Measurements from ENCODE around the gene CENPM. TPM values are rescaled to one million over a fixed set of nuclear protein-coding genes. Genes with fewer than 3 reads are reported as not detected.
A peak's percentile ranks its signal among the peaks of the same experiment; 100 is the strongest.

The CENPM gene
- total and polyA plus RNA-seq, 10 of the 15 experiments (the other 5 are each of a cell fraction or from before 2014, with no cell fraction given): 36.7 to 212 (median 74.7) TPM

DNA sequence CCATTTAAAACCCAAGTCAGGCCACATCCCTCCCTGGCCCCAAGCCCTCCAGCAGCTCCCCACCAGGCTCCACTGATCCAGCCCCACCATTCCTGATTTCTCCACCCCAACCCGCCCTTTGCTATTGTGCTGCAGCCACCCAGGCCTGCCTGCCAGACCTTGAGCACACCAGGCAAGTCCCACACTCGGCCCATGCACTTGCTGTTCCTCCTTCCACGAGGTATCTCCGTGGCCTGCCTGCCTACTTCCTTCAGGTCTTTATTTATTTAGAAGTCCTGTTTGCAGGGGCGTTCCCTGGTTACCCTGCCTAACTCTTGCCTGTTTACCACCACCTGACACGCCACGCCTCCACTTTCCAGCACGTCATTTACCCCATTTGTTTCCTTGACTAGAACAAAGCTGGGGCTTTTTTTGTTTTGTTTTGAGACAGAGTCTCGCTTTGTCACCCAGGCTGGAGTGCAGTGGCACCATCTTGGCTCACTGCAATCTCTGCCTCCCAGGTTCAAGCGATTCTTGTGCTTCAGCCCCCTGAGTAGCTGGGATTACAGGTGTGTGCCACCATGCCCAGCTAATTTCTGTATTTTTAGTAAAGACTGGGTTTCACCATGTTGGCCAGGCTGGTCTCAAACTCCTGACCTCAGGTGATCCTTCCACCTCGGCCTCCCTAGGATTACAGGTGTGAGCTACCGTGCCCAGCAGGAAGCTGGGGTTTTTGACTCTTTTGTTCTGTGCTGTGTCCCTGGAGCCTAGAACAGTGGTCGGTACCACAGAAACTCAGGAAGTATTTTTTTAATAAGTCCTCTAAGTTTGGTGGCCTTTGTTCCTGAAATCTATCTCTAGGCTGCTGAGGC is 6.7 kb downstream of the CENPM start (continued):
- TF ChIP-seq TCF12 (IDR thresholded peaks at IDR 0.05; ENCODE audit: low read depth, low read length): peak; percentile 49; the same call in 1 of the 2 replicates
- TF ChIP-seq IRF4 (IDR thresholded peaks at IDR 0.05; ENCODE audit: low read depth, low read length): peak; percentile 10; the same call in 1 of the 2 replicates
- no peak for TF ChIP-seq HCFC1 (IDR thresholded peaks at IDR 0.05; ENCODE audit: low read length)
- TF ChIP-seq MXI1 (IDR thresholded peaks at IDR 0.05; ENCODE audit: low read depth, low read length): peak; percentile 96
- peak; percentile 45; the same call in 1 of the 2 replicates for TF ChIP-seq BCL11A (IDR thresholded peaks at IDR 0.05; ENCODE audit: low read depth, low read length)
- TF ChIP-seq, protein P1, sequence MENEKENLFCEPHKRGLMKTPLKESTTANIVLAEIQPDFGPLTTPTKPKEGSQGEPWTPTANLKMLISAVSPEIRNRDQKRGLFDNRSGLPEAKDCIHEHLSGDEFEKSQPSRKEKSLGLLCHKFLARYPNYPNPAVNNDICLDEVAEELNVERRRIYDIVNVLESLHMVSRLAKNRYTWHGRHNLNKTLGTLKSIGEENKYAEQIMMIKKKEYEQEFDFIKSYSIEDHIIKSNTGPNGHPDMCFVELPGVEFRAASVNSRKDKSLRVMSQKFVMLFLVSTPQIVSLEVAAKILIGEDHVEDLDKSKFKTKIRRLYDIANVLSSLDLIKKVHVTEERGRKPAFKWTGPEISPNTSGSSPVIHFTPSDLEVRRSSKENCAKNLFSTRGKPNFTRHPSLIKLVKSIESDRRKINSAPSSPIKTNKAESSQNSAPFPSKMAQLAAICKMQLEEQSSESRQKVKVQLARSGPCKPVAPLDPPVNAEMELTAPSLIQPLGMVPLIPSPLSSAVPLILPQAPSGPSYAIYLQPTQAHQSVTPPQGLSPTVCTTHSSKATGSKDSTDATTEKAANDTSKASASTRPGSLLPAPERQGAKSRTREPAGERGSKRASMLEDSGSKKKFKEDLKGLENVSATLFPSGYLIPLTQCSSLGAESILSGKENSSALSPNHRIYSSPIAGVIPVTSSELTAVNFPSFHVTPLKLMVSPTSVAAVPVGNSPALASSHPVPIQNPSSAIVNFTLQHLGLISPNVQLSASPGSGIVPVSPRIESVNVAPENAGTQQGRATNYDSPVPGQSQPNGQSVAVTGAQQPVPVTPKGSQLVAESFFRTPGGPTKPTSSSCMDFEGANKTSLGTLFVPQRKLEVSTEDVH (IDR thresholded peaks at IDR 0.05; ENCODE audit: low read depth, partially characterized antibody): peak; percentile 34
- TF ChIP-seq SREBF1 (IDR thresholded peaks at IDR 0.05; ENCODE audit: low read length): no peak; the same call in 1 of the 2 replicates
- no peak for TF ChIP-seq WRNIP1 (IDR thresholded peaks at IDR 0.05; ENCODE audit: borderline replicate concordance, low read depth, low read length)
- peak; percentile 39 for TF ChIP-seq ZNF217 (IDR thresholded peaks at IDR 0.05)
- TF ChIP-seq CREM (IDR thresholded peaks at IDR 0.05; ENCODE audit: low read depth): peak; percentile 92
- TF ChIP-seq RCOR1 (conservative IDR thresholded peaks at IDR 0.05; ENCODE audit: low read depth, low read length): no peak
- TF ChIP-seq SMAD1 (IDR thresholded peaks at IDR 0.05; ENCODE audit: low read depth, partially characterized antibody): peak; percentile 93
- peak; percentile 100 for TF ChIP-seq EED (IDR thresholded peaks at IDR 0.05; ENCODE audit: low read depth)
- TF ChIP-seq, protein P2, sequence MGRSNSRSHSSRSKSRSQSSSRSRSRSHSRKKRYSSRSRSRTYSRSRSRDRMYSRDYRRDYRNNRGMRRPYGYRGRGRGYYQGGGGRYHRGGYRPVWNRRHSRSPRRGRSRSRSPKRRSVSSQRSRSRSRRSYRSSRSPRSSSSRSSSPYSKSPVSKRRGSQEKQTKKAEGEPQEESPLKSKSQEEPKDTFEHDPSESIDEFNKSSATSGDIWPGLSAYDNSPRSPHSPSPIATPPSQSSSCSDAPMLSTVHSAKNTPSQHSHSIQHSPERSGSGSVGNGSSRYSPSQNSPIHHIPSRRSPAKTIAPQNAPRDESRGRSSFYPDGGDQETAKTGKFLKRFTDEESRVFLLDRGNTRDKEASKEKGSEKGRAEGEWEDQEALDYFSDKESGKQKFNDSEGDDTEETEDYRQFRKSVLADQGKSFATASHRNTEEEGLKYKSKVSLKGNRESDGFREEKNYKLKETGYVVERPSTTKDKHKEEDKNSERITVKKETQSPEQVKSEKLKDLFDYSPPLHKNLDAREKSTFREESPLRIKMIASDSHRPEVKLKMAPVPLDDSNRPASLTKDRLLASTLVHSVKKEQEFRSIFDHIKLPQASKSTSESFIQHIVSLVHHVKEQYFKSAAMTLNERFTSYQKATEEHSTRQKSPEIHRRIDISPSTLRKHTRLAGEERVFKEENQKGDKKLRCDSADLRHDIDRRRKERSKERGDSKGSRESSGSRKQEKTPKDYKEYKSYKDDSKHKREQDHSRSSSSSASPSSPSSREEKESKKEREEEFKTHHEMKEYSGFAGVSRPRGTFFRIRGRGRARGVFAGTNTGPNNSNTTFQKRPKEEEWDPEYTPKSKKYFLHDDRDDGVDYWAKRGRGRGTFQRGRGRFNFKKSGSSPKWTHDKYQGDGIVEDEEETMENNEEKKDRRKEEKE (IDR thresholded peaks at IDR 0.05): no peak
- peak; percentile 62; the same call in 1 of the 2 replicates for TF ChIP-seq ZBED1 (IDR thresholded peaks at IDR 0.05; ENCODE audit: borderline replicate concordance)
- no peak for TF ChIP-seq NFXL1 (IDR thresholded peaks at IDR 0.05; ENCODE audit: borderline replicate concordance)
- TF ChIP-seq, protein P3, sequence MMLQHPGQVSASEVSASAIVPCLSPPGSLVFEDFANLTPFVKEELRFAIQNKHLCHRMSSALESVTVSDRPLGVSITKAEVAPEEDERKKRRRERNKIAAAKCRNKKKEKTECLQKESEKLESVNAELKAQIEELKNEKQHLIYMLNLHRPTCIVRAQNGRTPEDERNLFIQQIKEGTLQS (IDR thresholded peaks at IDR 0.05; ENCODE audit: borderline replicate concordance, extremely low read depth, low read depth, low read length): no peak
- no peak for TF ChIP-seq ZNF384 (IDR thresholded peaks at IDR 0.05; ENCODE audit: borderline replicate concordance, low read depth, low read length)
- TF ChIP-seq IKZF1 (conservative IDR thresholded peaks at IDR 0.05): peak; percentile 100
- peak; percentile 16; the same call in 1 of the 2 replicates for TF ChIP-seq YY1 (IDR thresholded peaks at IDR 0.05; ENCODE audit: low read depth, low read length)
- TF ChIP-seq EGR1 (IDR thresholded peaks at IDR 0.05; ENCODE audit: borderline replicate concordance in 1 of 2, low read depth in 2 of 2, low read length in 2 of 2): 0 out of 3 replicates have a peak, but pooled peaks of 1 of the 2 experiments have one; percentile 38

Measured in GM12878 (cell line).